Nephron progenitor cell (in vitro differentiated cells): ENCODE data around the gene SPTB.

ENCODE experiments used
- DNase-seq: peaks from one replicate; pipeline ENCODE4 v3.0.0; 2021
- H3K27ac Mint-ChIP-seq: 2 replicates; pipeline ENCODE4 v1.8.0; 2021; ENCODE audit warnings: mild to moderate bottlenecking, moderate library complexity, mixed read lengths
- H3K27me3 Mint-ChIP-seq: 2 replicates; pipeline ENCODE4 v1.8.0; 2021; ENCODE audit warnings: mild to moderate bottlenecking, low read depth, mixed read lengths; ENCODE audit not compliant: poor library complexity
- H3K36me3 Mint-ChIP-seq: 2 replicates; pipeline ENCODE4 v1.8.0; 2021; ENCODE audit warnings: low read depth, mixed read lengths
- H3K4me1 Mint-ChIP-seq: 2 replicates; pipeline ENCODE4 v1.8.0; 2021; ENCODE audit warnings: mixed read lengths
- H3K4me3 Mint-ChIP-seq: 2 replicates; pipeline ENCODE4 v1.8.0; 2021; ENCODE audit warnings: mild to moderate bottlenecking, moderate library complexity, mixed read lengths
- H3K9me3 Mint-ChIP-seq: 2 replicates; pipeline ENCODE4 v1.8.0; 2021; ENCODE audit warnings: mild to moderate bottlenecking, moderate library complexity, mixed read lengths
- CTCF ChIP-seq: fragments of 200-600 bp; sonication (generic); IDR thresholded peaks from 2 replicates; pipeline ENCODE4 v1.5.0; 2021; ENCODE audit warnings: antibody characterized with exemption

The SPTB gene

GRCh38 chr14:64923015-64923414 lies 43.3 kb upstream of the SPTB start:
- no peak for TF ChIP-seq CTCF
- H3K9me3 Mint-ChIP-seq: no peaks in the 10 kb centered on the region
- H3K36me3 Mint-ChIP-seq: peaks cover 33% of the 10 kb centered on the region
- no peak for DNase-seq
- no peak overlapping the region for H3K27ac Mint-ChIP-seq
- H3K27me3 Mint-ChIP-seq: no peaks in the 10 kb centered on the region
- no peaks in the 10 kb centered on the region for H3K4me1 Mint-ChIP-seq
- H3K4me3 Mint-ChIP-seq: no peak overlapping the region

GRCh38 chr14:64920465-64920864 lies 40.8 kb upstream of the SPTB start:
- Mint-ChIP-seq H3K9me3 (no peaks in the 10 kb centered on the region), H3K36me3 (peaks cover 33% of the 10 kb centered on the region), H3K27ac (no peak overlapping the region), H3K4me3 (no peak overlapping the region), H3K27me3 (no peaks in the 10 kb centered on the region), H3K4me1 (peaks cover 10% of the 10 kb centered on the region)
- no peak for TF ChIP-seq CTCF
- no peak for DNase-seq

DNA sequence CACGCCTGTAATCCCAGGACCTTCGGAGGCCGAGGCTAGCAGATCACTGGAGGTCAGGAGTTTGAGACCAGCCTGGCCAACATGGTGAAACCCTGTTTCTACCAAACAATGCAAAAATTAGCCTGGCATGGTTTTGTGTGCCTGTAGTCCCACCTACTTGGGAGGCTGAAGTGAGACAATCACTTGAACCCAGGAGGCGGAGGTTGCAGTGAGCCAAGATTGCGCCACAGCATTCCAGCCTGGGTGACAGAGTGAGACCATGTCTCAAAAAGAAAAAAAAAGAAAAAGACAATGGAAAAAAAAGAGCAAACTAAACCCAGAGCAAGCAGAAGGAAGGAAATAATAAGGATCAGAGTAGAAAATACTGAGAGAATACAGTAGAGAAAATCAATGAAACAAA lies 39.9 kb upstream of the SPTB start:
- peaks cover 36% of the 10 kb centered on the region for H3K36me3 Mint-ChIP-seq
- DNase-seq: no peak
- no peak for TF ChIP-seq CTCF
- H3K4me3 Mint-ChIP-seq: no peak overlapping the region
- no peak overlapping the region for H3K27ac Mint-ChIP-seq
- no peaks in the 10 kb centered on the region for H3K27me3 Mint-ChIP-seq
- no peaks in the 10 kb centered on the region for H3K9me3 Mint-ChIP-seq
- H3K4me1 Mint-ChIP-seq: peaks cover 16% of the 10 kb centered on the region

- H3K4me1 Mint-ChIP-seq: peaks cover 17% of the 10 kb centered on the region
- no peaks in the 10 kb centered on the region for H3K9me3 Mint-ChIP-seq
- H3K27me3 Mint-ChIP-seq: no peaks in the 10 kb centered on the region
- no peak overlapping the region for H3K27ac Mint-ChIP-seq
- no peak overlapping the region for H3K4me3 Mint-ChIP-seq
- H3K36me3 Mint-ChIP-seq: peaks cover 33% of the 10 kb centered on the region
- DNase-seq: no peak
- TF ChIP-seq CTCF: no peak
Observed at GRCh38 chr14:64919215-64919614, 39.5 kb upstream of the SPTB start.

DNA sequence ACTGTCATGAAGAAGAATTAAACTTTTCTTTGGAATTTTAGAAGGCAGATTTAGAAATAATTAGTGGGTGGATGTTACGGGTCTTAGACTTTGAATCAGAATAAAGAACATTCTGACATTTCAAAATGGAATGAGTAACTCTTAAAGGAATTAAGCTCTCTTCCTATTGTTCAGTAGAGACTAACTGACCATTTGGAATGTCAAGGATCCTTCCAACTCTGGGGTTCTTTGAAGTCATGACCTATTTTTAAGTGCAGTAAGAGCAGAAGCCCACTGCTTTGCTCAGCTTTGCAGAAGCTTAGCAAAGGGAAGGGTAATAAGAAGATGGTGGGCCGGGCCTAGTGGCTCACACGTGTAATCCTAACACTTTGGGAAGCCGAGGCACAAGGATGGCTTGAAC lies 38.5 kb upstream of the SPTB start:
- TF ChIP-seq CTCF: no peak
- Mint-ChIP-seq H3K36me3 (peaks cover 27% of the 10 kb centered on the region), H3K4me1 (peaks cover 22% of the 10 kb centered on the region), H3K4me3 (no peak overlapping the region), H3K9me3 (no peaks in the 10 kb centered on the region), H3K27me3 (no peaks in the 10 kb centered on the region), H3K27ac (no peak overlapping the region)
- DNase-seq: no peak

GRCh38 chr14:64915797-64916196 lies 36.1 kb upstream of the SPTB start:
- no peak for DNase-seq
- Mint-ChIP-seq H3K9me3 (no peaks in the 10 kb centered on the region), H3K27ac (no peak overlapping the region), H3K36me3 (peaks cover 14% of the 10 kb centered on the region), H3K4me1 (peaks cover 22% of the 10 kb centered on the region), H3K27me3 (peaks cover 7% of the 10 kb centered on the region), H3K4me3 (no peak overlapping the region)
- no peak for TF ChIP-seq CTCF
